HG02610 (cell line): ENCODE measurements around the gene MTR.

Experiments used
- ATAC-seq: cut with Tn5 transposase; IDR thresholded peaks from one replicate; pipeline ENCODE4 v1.9.1; 2021; ENCODE audit warnings: mild to moderate bottlenecking, moderate library complexity; ENCODE audit not compliant: unreplicated experiment

MTR gene

DNA sequence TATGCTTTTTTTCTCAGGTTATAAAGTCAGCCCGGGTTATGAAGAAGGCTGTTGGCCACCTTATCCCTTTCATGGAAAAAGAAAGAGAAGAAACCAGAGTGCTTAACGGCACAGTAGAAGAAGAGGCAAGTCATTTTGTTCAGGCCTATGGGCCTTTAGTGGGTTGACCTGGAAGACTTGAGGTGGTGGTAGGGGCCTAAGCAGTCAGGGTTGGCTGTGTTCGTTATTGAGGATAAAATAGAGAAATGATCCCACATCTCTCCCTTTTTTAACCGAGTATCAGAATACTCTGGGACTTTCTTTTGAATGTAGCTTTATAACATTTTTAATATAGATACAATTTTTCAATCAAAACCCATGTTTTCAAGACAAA, 67.1 kb downstream of the MTR start:
- no peak for ATAC-seq

DNA sequence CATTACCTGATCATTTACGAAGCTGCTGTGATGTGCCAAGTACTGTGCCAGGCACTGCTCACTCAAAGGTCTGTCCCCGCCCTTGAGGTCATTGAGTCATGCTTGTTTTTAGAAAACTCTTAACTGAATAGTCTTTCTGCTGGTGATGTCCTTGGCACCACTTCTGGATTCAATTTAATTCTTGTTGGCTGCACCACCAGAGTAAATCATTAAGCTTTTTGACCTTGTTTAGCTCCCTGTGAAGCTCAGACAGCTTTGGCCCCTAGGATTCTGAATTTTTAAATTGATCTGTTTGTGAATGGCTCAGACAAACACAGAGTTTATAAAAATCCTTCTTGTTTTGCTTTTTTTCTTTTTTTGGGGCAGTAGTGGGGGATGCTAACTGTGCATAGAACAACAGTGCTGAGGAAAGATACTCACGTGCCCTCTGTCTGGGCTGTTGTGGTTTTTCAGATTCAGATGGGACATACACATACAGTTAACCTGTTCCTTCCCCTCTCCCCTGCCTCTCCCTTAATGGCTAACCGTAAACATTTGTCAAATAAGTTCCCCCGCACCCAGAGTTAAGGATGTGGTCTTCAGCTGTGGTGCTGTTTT, 67.6 kb downstream of the MTR start:
- no peak for ATAC-seq

DNA sequence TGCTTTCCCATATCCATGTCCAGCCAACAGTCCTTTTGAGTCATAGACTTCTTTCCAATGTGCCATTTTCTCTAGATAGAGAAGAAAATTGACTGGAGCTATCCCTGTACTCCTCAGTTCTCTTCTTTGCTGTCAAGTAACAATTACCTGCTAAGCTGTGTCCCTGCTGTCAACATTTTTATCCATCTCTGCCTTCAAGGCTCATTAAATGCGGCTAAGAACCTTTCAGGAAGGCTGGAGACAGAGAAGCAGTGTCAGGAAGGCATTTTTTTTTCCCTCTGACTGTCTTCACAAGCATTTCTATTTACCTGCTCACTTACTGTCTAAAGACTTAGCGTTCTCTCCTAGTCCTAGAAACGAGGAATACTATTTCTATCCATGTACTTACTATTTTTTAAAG, 69.1 kb downstream of the MTR start:
- ATAC-seq, result no peak

DNA sequence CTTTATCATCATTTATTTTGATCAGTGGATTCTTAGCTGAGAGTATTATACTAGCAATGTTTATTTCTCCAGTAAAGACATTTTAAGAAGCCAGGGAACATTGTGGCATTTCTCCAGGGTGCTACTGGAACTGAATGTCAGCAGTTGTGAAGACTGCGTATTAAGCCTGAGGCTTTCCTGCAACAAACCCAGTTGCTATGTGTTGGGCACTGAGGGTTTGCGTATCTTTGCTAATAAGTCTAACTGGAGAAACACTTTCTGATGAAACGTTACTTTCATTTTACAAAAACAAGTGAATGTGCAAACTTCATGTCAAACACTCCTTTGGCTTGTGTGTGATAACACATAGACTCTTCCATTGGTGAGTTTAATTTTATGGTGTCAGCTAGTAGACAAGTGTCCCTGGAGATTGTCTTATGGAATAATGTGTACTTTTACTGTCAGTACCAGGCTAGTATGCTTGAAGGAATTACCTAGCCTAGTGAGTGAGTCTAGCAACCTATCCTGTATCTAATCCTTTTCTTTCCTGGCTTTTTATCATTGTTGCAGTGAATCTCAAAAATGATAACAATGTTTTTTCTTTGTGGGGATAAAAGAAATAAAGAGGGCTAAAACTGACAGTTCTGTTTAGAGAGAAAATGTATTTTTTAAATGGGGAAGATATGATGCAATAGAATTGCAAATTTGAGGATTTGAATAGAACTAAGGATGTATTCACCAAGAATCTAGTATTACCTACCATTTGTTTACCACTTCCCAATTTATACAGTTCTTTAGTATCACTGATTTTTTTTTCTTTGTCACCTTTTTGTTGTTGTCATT, 70.1 kb downstream of the MTR start:
- ATAC-seq, result no peak

DNA sequence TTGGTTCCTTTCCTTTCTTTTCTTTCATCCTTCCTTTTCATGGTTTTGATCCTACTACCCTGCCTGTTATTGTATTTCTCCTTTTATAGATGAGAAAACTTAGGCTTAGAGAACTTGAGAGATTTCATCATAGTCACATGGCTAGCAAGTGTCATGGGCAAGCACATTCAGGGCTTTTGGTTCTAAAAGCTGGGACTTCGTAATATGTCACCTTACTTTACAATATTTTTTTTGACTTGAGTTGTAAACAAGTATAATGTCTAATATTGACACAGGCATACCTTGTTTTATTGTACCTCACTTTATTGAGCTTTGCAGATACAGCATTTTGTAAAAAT, 70.7 kb downstream of the MTR start:
- ATAC-seq, result no peak

DNA sequence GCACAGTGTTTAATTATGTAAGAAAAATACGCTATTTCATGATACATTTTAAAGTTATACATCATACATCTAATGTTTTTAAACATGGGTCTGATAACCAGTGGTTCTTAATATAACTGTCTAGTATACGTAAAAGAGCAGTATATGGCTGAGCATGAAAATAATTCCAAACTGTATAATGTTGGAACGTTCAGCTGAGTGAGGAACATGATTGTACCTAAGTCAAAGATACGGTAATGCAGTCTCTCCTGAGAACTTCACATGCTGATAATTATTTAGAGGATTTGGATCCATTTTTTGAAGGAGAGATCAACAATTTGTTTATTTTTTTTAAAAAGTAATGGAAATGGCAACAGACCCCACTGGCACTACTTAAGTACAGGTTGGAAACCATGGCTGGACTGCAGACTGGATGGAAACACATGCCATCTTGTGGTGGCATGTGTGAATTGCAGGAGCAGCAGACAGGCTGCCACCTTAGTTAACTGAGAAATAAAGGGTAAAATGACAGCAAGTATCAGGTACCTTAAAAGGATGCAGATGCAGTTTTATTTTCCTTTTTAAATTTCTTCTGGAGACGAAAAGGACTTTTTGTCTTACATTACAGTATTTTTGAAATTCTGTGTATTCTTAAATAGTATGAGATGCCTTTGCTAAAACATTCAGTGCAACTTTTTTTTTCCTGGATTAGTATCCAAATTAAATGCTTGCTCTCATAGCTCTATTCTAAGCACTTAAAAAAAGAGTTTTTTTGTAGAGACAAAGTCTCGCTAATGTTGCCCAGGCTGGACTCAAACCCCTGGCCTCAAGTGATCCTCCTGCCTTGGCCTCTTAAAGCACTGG, 73.8 kb downstream of the MTR start:
- ATAC-seq, result peak; percentile 82

DNA sequence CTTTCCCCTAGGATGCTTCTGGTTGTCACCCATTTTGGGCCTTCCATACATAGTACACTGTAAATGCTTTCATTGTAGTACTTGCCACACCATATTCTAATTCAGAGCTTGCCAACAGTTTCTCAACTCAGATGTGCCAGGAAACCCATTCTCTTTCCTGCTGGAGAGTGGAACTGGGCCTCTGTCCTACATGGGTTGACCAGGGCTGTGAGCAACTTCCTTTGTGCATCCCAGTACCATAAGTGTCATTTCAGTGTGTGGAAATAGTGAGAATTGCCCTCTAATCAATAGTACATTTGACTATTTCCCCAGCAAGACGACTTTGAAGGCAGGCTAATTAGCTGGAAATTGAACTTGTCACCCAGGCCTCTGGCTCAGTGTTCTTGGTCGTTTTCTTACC, 74.8 kb downstream of the MTR start:
- ATAC-seq, result no peak

DNA sequence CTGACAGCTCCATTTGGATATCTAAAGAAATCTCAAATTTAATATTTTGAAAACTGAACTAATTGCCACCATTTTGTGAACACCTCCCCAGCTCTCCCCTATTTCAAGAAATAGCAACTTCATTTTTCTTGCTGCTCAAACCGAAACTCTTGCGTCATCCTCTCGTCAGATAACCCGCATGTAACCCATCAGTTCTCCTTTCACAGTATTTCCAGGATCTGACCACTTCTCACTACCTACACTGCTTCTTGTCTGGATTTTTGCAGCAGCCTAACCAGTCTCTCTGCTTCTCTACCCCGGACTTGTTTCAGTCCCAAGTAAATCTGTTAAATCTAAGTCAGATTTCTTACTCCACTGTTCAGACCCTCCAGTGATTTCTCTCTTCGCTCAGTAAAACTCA, 75.6 kb downstream of the MTR start:
- ATAC-seq, result no peak

DNA sequence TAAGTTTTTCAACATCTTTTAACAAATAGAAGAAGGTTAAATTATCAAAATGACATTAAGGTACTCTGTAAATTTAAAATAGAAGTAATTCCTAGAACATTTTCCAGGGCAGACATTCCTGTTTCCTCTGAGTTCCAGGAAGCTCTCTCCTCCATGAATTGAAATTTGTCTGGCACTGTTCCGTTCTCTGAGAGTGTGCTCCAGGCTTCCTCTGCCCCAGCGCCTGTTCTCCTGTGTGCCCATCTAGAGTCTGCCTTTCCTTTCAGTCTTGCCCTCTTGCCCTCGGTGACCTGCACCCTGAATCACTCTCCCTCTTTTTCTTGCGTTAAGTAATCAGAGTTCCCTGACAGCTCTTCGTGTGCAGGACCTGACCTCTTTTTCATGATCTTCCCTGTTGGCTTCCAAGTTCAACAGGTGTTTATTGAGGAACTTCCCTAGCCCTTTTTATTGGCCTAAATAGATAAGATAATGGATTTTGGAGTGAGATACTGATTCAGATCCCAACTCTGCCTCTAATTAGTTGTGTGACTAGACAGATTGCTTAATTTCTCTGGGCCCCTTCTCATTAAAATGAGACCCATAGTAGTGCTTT, 77.1 kb downstream of the MTR start:
- ATAC-seq, result no peak

DNA sequence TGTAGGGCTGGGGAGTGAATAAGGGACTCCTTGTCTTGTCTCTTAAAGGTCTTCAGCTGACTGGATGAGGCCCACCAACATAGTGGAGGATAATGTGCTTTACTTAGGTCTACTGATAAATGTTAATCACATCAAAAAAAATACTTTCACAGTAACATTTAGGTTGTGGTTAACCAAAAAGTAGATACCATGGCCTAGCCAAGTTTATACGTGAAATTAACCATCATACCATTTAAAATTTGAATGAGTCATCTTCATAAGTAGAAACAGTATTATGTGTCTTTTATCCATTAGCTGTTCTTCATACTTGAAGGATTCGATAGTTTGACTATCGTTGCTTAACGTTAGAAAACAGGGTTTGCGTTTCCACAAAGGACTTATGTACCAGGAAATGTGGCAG, 80.9 kb downstream of the MTR start:
- ATAC-seq, result no peak

DNA sequence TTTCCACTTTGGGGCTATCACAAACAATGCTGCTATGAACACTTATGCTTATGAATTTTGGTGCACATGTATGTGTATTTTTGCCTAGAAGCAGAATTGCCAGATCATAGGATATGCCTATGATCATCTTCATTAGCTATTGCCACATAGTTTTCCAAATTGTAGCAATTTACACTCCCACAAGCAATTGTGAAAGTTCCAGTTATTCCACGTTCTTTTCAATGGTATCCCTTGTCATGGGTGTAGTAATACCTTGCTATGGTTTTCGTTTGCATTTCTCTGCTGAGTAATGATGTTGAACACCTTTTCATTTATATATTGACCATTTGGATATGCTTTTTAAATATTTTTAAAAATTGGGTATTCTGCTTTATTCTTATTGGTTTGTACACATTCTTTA, 82.6 kb downstream of the MTR start:
- ATAC-seq, result no peak

DNA sequence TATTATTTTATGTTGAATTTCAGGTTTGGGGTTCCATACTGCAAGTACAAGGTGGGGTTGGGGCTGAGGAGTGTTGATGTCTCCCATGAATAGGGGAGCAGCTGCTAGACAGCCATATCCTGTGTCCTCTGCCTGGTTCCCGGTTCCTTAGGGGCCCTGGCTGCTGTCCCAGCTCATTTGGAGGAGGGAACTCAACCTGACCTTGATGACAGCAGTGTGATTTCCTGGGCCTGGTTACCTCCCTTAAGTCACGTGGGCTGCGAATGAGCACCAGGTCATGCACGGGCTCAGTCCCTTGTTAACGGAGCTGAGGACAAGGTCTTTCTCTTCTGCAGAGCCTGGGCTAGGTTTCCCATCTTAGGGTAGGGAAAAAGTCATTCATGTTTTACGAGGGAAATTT, 85.1 kb downstream of the MTR start:
- no peak for ATAC-seq

DNA sequence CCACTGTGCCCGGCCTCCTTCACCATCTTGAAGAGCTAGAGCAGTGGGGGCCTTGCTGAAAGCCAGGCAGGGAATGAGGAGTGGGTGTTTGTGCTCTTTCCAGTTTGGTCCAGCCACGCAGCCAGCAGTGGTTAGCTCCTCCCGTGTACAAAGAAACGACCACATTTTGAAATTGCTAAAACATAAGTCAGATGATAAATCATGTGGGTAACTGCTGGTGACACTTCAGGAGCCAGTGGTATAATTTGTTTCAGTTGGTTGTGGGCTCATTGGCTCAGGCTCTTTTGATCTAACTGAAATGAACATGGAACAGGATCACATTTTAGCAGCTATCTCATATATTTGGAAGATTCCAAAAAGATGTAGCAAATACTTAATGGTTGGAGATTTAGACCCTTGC, 87.6 kb downstream of the MTR start:
- ATAC-seq, result no peak

DNA sequence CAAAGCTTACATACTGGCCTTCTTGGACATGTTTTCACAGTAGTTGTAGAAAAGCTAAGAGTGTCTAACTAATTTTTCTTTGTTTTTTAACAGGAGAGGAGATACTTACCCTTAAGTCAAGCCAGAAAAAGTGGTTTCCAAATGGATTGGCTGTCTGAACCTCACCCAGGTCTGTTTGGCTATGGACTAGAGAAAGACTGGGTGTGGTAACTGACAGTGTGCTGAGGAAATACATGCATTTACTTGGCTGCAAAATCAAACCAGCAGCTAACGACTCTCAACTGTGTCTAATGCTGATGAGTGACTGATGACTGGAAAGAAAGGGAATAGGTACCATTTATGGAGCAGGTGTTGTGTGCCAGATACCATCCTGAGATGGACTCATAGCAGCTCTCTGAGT, 91.1 kb downstream of the MTR start:
- no peak for ATAC-seq

DNA sequence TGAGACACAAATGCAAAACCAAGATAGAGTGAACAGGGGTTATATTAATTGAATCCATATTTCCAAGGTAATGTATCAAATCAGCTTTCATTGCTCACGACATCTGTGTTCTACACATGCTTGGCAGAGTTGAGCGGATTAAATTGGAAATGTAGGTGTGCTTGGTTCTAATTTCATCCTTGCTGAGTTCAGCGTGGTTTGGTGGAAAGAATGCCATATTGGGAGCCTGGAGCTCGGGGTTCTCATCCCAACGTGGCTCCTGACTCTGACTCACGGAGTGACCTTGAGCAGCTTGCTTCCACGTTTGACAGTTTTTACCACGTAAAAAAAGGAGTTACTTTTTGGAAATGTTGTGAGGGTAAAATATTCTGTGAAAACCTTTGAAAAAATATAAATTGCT, 92.0 kb downstream of the MTR start:
- no peak for ATAC-seq

DNA sequence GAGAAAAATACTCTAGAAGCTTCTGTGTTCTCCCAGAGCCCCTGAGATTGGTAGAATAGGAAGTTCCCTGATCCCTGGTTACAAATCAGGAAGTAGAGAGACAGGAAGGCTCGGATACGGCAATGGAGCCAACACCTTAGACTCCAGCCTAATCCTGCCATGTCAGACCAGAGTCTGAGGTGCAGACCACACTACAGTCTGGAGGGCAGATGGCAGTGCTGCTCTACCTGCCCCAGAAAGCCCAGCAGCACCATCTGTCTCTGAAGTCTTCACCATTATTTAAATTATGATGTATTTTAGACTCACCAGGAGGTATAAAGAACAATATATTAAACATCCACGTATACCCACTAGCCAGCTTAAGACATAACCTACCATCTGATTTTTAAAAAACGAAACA, 93.0 kb downstream of the MTR start:
- no peak for ATAC-seq

DNA sequence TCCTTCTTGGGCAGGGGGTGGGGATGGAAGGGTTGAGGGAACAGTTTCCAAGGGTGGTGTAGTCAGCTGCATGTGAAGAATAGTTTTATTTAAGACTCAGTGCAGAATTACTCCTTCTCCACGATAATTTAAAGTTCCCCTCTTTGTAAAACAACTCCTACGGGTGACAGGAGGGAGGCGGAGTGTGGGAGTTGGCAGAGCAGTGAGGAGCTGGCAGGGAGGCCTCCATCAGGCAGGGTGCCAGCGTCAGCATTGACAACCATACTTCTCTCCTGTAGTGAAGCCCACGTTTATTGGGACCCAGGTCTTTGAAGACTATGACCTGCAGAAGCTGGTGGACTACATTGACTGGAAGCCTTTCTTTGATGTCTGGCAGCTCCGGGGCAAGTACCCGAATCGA, 93.8 kb downstream of the MTR start:
- ATAC-seq, result no peak

DNA sequence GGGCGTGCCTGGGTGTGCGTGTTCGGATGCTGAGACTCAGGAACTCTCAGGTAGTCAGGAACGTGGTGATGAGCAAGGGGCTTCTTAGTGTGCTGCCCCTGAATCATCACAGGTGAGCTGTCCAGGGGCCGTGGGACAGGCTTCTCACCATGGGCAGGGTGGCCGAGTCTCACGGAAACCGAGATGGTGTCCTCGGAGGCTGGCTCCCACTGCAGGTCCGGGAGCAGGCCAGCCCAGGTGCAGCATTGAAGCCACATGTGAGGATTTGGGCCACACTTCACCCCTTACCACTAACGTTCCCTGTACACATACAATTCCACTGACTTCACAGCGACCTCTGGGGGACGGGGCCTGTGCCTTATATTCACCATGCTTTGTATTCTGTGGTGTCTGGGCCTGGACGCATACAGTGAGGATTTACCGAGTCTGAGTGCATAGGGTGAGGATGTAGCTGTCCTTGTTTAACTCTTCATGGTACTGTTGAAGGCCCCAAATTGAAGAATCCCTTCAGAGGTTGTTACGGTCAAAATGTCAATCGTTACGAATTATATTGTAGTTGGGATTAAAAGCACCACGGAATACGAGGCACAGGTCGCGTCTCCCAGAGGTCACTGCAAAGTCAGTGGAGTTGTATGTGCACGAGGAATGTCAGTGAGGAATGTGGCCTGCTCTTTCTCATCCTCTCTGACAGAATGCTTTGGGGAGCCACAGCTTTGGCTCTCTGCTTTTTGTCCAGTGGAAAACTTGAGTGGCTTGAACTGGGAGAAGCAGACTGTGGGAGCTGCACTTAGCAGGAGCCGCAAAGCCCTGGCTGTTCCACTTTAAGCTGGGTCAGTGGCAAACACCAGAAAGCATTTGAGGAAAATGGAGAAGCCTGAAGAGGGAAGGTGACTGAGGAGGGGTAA, 95.3 kb downstream of the MTR start:
- no peak for ATAC-seq

DNA sequence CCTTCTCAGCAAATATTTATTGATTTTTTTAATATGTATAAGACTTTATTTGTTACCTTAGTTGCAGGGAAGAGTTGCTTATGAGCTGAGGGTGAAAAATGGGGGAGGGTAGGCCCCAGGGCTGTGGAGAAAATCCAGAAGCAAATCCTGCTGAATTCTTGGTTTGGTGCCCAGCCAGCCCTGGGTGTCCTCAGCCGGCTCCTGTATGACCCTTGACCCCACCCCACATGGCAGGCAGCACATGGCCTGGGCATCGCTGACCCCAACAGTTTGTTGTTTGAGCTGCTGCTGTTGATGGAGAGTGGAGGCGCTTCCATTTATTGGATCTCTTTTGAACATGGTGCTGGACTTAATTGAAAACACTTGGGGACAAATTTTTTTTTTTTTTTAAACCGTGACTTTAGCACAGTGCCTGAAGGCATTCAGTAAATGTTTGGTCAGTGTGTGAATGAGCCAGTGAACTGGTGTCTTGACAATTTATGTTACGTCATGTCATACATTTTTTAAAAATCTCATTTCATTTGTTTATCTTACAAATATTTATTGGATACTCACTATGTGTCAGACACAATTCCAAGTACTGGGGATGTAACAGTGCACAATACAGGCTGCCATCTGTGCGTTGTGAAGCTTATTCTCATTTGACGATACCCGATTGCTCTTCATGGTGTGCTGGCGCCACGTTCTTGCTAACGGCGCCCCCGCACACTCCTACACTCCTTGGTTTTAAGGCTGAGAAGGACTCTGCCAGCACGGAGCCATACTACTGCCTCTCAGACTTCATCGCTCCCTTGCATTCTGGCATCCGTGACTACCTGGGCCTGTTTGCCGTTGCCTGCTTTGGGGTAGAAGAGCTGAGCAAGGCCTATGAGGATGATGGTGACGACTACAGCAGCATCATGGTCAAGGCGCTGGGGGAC, 98.8 kb downstream of the MTR start:
- no peak for ATAC-seq
